Amniotic stem cell (primary cell): Measurements from ENCODE around the gene EYA2.

Experiments
- DNase-seq: peaks from one replicate; lab custom pipeline; 2025; lab: John Stamatoyannopoulos, UW

EYA2 gene

DNA sequence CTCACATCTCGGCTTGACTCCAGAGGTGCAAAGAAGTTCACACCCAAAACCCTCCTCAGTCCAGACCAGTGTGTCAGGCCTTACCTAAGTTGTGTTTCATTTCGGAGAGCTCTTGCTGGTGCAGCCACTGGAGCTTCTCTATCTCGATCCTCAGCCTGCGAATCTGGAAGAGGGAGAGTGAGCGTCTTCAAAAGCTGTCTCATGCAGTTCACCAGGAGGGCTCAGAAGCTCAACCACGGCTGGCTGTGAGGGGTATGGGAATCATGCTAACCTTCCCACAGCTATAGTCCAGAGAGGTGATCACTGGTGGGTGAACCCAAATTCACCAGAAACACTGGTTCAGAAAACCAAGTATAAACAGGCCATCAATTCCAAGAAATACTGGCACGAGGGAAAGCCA is 332.5 kb downstream of the EYA2 start:
- no peak for DNase-seq

GRCh38 chr20:47227576-47227975 is 332.9 kb downstream of the EYA2 start:
- no peak for DNase-seq

GRCh38 chr20:47228654-47229053 is 334.0 kb downstream of the EYA2 start:
- DNase-seq, result no peak

- no peak for DNase-seq
These were observed 336.2 kb downstream of the EYA2 start for GRCh38 chr20:47230811-47231256.

- peak; percentile 49 for DNase-seq
These were observed 336.9 kb downstream of the EYA2 start for GRCh38 chr20:47231382-47232039.

DNA sequence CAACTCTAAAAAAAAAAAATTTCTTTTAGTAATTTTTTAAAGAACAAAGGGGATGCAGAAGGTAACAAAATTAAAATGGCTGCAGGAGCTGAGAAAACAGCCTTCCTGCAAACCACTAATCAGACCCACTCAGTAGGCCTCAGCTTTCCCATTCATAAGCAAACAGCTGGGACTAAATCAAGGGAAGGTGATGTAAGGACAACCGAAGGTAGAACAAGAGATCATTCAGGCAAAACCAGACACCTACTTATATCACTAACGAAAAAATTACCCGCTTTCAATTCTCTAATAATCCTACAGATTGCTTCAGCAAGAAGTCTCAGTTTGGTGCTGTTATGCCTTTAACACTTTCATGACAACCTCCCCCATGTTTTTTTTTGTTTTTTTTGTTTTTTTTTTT is 337.9 kb downstream of the EYA2 start:
- no peak for DNase-seq

- DNase-seq, result no peak
These were observed 338.9 kb downstream of the EYA2 start for GRCh38 chr20:47233333-47234188.

GRCh38 chr20:47235111-47235510 is 340.5 kb downstream of the EYA2 start:
- DNase-seq, result no peak

- no peak for DNase-seq
These were observed 341.4 kb downstream of the EYA2 start for GRCh38 chr20:47235853-47236638.

DNA sequence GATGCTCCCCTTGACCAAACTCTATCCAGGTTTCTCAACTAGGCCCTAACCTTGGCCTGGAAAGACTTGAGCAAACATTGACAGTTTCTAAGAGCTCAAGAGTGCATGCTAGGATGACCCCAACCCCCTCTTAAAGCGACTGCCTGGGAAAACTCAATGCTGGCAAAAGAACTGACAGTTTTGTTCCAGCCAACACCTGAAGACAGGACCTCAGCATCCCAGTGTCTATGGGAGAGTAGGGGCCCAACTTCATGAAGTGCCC is 341.9 kb downstream of the EYA2 start:
- no peak for DNase-seq

- no peak for DNase-seq
These were observed 343.1 kb downstream of the EYA2 start for GRCh38 chr20:47237715-47238114.
